ENCODE data around the gene FAM53B.

The FAM53B gene

DNA sequence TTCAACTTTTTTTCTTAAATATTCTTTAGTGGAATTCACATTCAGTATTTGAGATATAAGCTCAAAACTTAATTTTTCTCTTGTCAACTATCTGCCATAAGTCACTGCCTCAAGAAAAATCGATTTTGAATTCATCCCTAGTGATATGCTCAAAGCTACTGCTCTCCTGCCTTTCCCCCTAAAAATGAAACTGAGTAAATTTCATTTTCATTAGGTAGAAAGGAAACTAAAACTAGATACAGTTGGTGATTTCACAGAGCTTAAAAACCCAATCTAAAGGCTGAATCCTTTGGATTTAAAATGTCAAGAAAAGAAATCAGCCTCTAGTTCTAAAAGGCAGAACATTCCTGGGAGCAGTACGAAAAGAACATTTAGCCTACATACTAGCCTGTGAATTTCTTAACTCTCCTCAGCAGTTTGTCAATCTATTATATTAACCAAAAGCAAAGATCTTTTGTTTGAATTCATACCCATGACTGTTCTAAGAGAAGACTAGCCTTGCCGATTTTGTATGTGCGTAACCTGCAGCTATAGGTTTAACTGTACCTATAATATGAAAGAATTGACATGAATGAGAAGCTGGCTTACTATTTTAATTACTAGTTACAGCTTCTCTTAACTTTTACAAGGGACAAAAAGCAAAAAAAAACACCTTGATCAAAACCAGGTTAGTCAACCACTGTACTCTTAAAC is 4.9 kb upstream of the FAM53B start:
- Histone ChIP-seq H3K18ac (ENCODE audit: low read length) (no peak overlapping the region), H3K4me1 (ENCODE audit: control insufficient read depth in 2 of 2, insufficient read depth in 1 of 2, low read depth in 1 of 2, low read length in 2 of 2) (peaks cover 5 to 12% of the 10 kb centered on the region in 2 donors), H3K4me3 (ENCODE audit: low read length in 2 of 2) (no peak overlapping the region), H2BK12ac (ENCODE audit: low read length) (no peak overlapping the region), H2BK15ac (ENCODE audit: low read length) (no peak overlapping the region), H3K4ac (ENCODE audit: low read length) (no peak overlapping the region), H3K27ac (replicated peaks; ENCODE audit: low read length) (no peak overlapping the region), H2AFZ (ENCODE audit: low read length) (no peak overlapping the region), H2BK120ac (ENCODE audit: low read depth, low read length) (no peak overlapping the region), H4K91ac (ENCODE audit: low read depth, low read length, poor library complexity) (no peak overlapping the region), H2BK5ac (ENCODE audit: low read length) (no peak overlapping the region), H3K4me2 (ENCODE audit: insufficient read depth, low read length, poor library complexity, severe bottlenecking) (no peak overlapping the region), H3K14ac (ENCODE audit: low read length) (no peak overlapping the region), H3K9me3 (replicated peaks in 1 of 2; ENCODE audit: control insufficient read depth in 2 of 2, insufficient read depth in 1 of 2, low read depth in 1 of 2, low read length in 2 of 2) (no peaks in the 10 kb centered on the region), H3K23ac (ENCODE audit: low read depth, low read length, poor library complexity) (no peak overlapping the region), H2AK5ac (ENCODE audit: low read depth, low read length) (no peak overlapping the region), H3K27me3 (ENCODE audit: control insufficient read depth in 3 of 3, insufficient read depth in 3 of 3, low read depth in 1 of 3, low read length in 3 of 3) (no peaks in the 10 kb centered on the region), H3K9ac (ENCODE audit: low read depth, low read length, poor library complexity) (no peak overlapping the region), H3K79me1 (ENCODE audit: low read depth, low read length) (no peaks in the 10 kb centered on the region), H3K36me3 (replicated peaks in 1 of 2; ENCODE audit: control insufficient read depth in 2 of 2, insufficient read depth in 2 of 2, low read length in 2 of 2) (peaks cover 3 to 30% of the 10 kb centered on the region in 2 donors), H4K8ac (ENCODE audit: low read depth, low read length) (no peak overlapping the region)
- no CpG with 5 or more reads among the region's 4 CpGs for WGBS, 2 donors (ENCODE audit: extremely low coverage in 2 of 2, insufficient read length in 2 of 2, insufficient replicate concordance in 1 of 2)
- no peak for DNase-seq (ENCODE audit: low spot score)

DNA sequence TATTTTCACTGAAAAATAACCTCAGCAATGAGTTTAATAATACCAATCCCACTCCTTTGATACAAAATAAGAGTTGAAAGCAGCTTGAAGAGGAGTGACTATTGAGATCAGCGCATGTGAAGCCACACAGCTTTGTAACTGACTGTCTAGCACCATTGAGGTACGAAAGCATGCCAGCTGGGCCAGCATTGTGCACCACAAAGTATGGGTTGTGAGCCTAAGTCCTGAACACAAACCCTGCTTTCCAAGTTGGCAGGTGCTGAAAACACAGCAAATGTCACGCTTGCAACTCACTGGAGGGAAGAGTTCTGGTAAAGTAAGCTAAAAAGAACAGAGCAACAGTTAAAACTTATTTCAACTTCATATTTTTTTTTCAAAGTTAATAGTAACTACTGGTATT is 4.0 kb upstream of the FAM53B start:
- no peak overlapping the region for H3K9ac ChIP-seq (ENCODE audit: low read depth, low read length, poor library complexity)
- no CpG with 5 or more reads among the region's 3 CpGs for WGBS, 2 donors (ENCODE audit: extremely low coverage in 2 of 2, insufficient read length in 2 of 2, insufficient replicate concordance in 1 of 2)
- no peak overlapping the region for H3K4me2 ChIP-seq (ENCODE audit: insufficient read depth, low read length, poor library complexity, severe bottlenecking)
- H4K8ac ChIP-seq (ENCODE audit: low read depth, low read length) = no peak overlapping the region
- H2BK15ac ChIP-seq (ENCODE audit: low read length) = no peak overlapping the region
- no peak overlapping the region for H3K27ac ChIP-seq (replicated peaks; ENCODE audit: low read length)
- H2BK12ac ChIP-seq (ENCODE audit: low read length) = no peak overlapping the region
- H3K79me1 ChIP-seq (ENCODE audit: low read depth, low read length) = no peaks in the 10 kb centered on the region
- DNase-seq (ENCODE audit: low spot score) = no peak
- no peak overlapping the region for H2AK5ac ChIP-seq (ENCODE audit: low read depth, low read length)
- H3K4me1 ChIP-seq (ENCODE audit: control insufficient read depth in 2 of 2, insufficient read depth in 1 of 2, low read depth in 1 of 2, low read length in 2 of 2) = peaks cover 5 to 12% of the 10 kb centered on the region in 2 donors
- H3K4me3 ChIP-seq (ENCODE audit: low read length in 2 of 2) = no peak overlapping the region
- H2BK5ac ChIP-seq (ENCODE audit: low read length) = no peak overlapping the region
- no peak overlapping the region for H3K14ac ChIP-seq (ENCODE audit: low read length)
- no peak overlapping the region for H2AFZ ChIP-seq (ENCODE audit: low read length)
- H4K91ac ChIP-seq (ENCODE audit: low read depth, low read length, poor library complexity) = no peak overlapping the region
- no peak overlapping the region for H3K18ac ChIP-seq (ENCODE audit: low read length)
- peaks cover 3 to 23% of the 10 kb centered on the region in 2 donors for H3K36me3 ChIP-seq (replicated peaks in 1 of 2; ENCODE audit: control insufficient read depth in 2 of 2, insufficient read depth in 2 of 2, low read length in 2 of 2)
- no peak overlapping the region for H3K23ac ChIP-seq (ENCODE audit: low read depth, low read length, poor library complexity)
- no peaks in the 10 kb centered on the region for H3K27me3 ChIP-seq (ENCODE audit: control insufficient read depth in 3 of 3, insufficient read depth in 3 of 3, low read depth in 1 of 3, low read length in 3 of 3)
- H3K9me3 ChIP-seq (replicated peaks in 1 of 2; ENCODE audit: control insufficient read depth in 2 of 2, insufficient read depth in 1 of 2, low read depth in 1 of 2, low read length in 2 of 2) = no peaks in the 10 kb centered on the region
- H2BK120ac ChIP-seq (ENCODE audit: low read depth, low read length) = no peak overlapping the region
- H3K4ac ChIP-seq (ENCODE audit: low read length) = no peak overlapping the region

DNA sequence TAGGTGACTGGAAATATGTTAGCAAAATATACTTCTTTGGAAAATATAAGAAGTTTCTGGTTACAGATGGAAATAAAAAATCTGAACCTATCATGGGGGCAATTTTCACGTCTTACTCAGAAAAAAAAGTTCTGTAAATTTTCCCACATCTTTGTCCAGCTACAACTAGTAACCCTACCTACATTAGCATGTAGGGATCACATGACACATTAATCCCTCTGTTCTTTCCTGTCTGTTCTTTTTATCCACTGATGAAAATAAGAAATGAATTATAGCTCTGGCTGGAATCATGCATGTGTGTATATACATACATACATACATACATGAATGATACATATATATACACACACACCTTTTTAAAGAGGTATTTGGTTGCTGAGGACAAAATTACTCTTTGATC is 3.6 kb upstream of the FAM53B start:
- no peak overlapping the region for H2BK15ac ChIP-seq (ENCODE audit: low read length)
- H3K27ac ChIP-seq (replicated peaks; ENCODE audit: low read length) = no peak overlapping the region
- H3K79me1 ChIP-seq (ENCODE audit: low read depth, low read length) = no peaks in the 10 kb centered on the region
- H4K8ac ChIP-seq (ENCODE audit: low read depth, low read length) = no peak overlapping the region
- no peak overlapping the region for H2AK5ac ChIP-seq (ENCODE audit: low read depth, low read length)
- no peak overlapping the region for H3K4me3 ChIP-seq (ENCODE audit: low read length in 2 of 2)
- H3K4me2 ChIP-seq (ENCODE audit: insufficient read depth, low read length, poor library complexity, severe bottlenecking) = no peak overlapping the region
- H3K18ac ChIP-seq (ENCODE audit: low read length) = no peak overlapping the region
- no CpG with 5 or more reads among the region's 1 CpG for WGBS, 2 donors (ENCODE audit: extremely low coverage in 2 of 2, insufficient read length in 2 of 2, insufficient replicate concordance in 1 of 2)
- no peak overlapping the region for H2AFZ ChIP-seq (ENCODE audit: low read length)
- peaks cover 5 to 12% of the 10 kb centered on the region in 2 donors for H3K4me1 ChIP-seq (ENCODE audit: control insufficient read depth in 2 of 2, insufficient read depth in 1 of 2, low read depth in 1 of 2, low read length in 2 of 2)
- no peak overlapping the region for H2BK5ac ChIP-seq (ENCODE audit: low read length)
- no peaks in the 10 kb centered on the region for H3K9me3 ChIP-seq (replicated peaks in 1 of 2; ENCODE audit: control insufficient read depth in 2 of 2, insufficient read depth in 1 of 2, low read depth in 1 of 2, low read length in 2 of 2)
- no peak overlapping the region for H3K14ac ChIP-seq (ENCODE audit: low read length)
- H3K23ac ChIP-seq (ENCODE audit: low read depth, low read length, poor library complexity) = no peak overlapping the region
- no peak overlapping the region for H3K9ac ChIP-seq (ENCODE audit: low read depth, low read length, poor library complexity)
- peaks cover 3 to 23% of the 10 kb centered on the region in 2 donors for H3K36me3 ChIP-seq (replicated peaks in 1 of 2; ENCODE audit: control insufficient read depth in 2 of 2, insufficient read depth in 2 of 2, low read length in 2 of 2)
- H2BK12ac ChIP-seq (ENCODE audit: low read length) = no peak overlapping the region
- no peak overlapping the region for H4K91ac ChIP-seq (ENCODE audit: low read depth, low read length, poor library complexity)
- no peak overlapping the region for H3K4ac ChIP-seq (ENCODE audit: low read length)
- no peak for DNase-seq (ENCODE audit: low spot score)
- no peaks in the 10 kb centered on the region for H3K27me3 ChIP-seq (ENCODE audit: control insufficient read depth in 3 of 3, insufficient read depth in 3 of 3, low read depth in 1 of 3, low read length in 3 of 3)
- H2BK120ac ChIP-seq (ENCODE audit: low read depth, low read length) = no peak overlapping the region

DNA sequence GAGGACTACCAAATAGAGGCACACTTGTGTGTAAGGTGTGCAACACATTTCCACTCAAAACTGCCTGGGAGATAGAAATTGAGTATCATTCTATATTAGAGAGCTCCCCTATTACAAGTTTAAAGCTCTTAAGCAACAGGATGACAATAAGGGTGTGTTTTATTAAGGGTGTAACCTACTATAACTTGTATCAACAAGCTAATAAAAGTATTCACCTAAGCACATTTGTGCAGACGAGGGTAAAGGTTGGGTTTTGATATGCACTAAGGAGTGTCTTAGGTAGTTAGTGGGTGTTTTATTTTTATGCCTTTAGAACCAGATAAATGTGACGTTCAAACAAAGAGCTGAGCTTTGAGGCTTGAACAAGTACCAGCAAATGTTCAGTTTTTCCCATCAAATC is 2.8 kb upstream of the FAM53B start:
- H3K9ac ChIP-seq (ENCODE audit: low read depth, low read length, poor library complexity) = no peak overlapping the region
- no peaks in the 10 kb centered on the region for H3K79me1 ChIP-seq (ENCODE audit: low read depth, low read length)
- no peak overlapping the region for H2BK12ac ChIP-seq (ENCODE audit: low read length)
- WGBS, 2 donors (ENCODE audit: extremely low coverage in 2 of 2, insufficient read length in 2 of 2, insufficient replicate concordance in 1 of 2) = no CpG with 5 or more reads among the region's 2 CpGs
- H2AFZ ChIP-seq (ENCODE audit: low read length) = no peak overlapping the region
- no peak overlapping the region for H3K4me3 ChIP-seq (ENCODE audit: low read length in 2 of 2)
- no peak overlapping the region for H2BK15ac ChIP-seq (ENCODE audit: low read length)
- no peak overlapping the region for H4K91ac ChIP-seq (ENCODE audit: low read depth, low read length, poor library complexity)
- H3K27me3 ChIP-seq (ENCODE audit: control insufficient read depth in 3 of 3, insufficient read depth in 3 of 3, low read depth in 1 of 3, low read length in 3 of 3) = no peaks in the 10 kb centered on the region
- H4K8ac ChIP-seq (ENCODE audit: low read depth, low read length) = no peak overlapping the region
- H3K23ac ChIP-seq (ENCODE audit: low read depth, low read length, poor library complexity) = no peak overlapping the region
- H2BK120ac ChIP-seq (ENCODE audit: low read depth, low read length) = no peak overlapping the region
- no peak overlapping the region for H3K14ac ChIP-seq (ENCODE audit: low read length)
- DNase-seq (ENCODE audit: low spot score) = no peak
- peaks cover 3 to 23% of the 10 kb centered on the region in 2 donors for H3K36me3 ChIP-seq (replicated peaks in 1 of 2; ENCODE audit: control insufficient read depth in 2 of 2, insufficient read depth in 2 of 2, low read length in 2 of 2)
- H3K4me1 ChIP-seq (ENCODE audit: control insufficient read depth in 2 of 2, insufficient read depth in 1 of 2, low read depth in 1 of 2, low read length in 2 of 2) = peaks cover 10 to 18% of the 10 kb centered on the region in 2 donors
- H3K4ac ChIP-seq (ENCODE audit: low read length) = no peak overlapping the region
- no peak overlapping the region for H3K4me2 ChIP-seq (ENCODE audit: insufficient read depth, low read length, poor library complexity, severe bottlenecking)
- H3K18ac ChIP-seq (ENCODE audit: low read length) = no peak overlapping the region
- H3K27ac ChIP-seq (replicated peaks; ENCODE audit: low read length) = no peak overlapping the region
- H3K9me3 ChIP-seq (replicated peaks in 1 of 2; ENCODE audit: control insufficient read depth in 2 of 2, insufficient read depth in 1 of 2, low read depth in 1 of 2, low read length in 2 of 2) = no peaks in the 10 kb centered on the region
- no peak overlapping the region for H2BK5ac ChIP-seq (ENCODE audit: low read length)
- no peak overlapping the region for H2AK5ac ChIP-seq (ENCODE audit: low read depth, low read length)

All from neuronal stem cell (in vitro differentiated cells).